K562 (cell line): Measurements from ENCODE around the gene AGPAT1. TPM values are rescaled to one million over a fixed set of nuclear protein-coding genes. Genes with fewer than 3 reads are reported as not detected.

Source experiments
- AFF4 ChIP-seq: sonication (generic); formaldehyde crosslinking; IDR thresholded peaks from 2 replicates; pipeline ENCODE4 v1.8.0; 2023; ENCODE audit warnings: mild to moderate bottlenecking, missing genetic modification reagents
- CAMTA2 ChIP-seq: fragments of 250-450 bp; sonication (Bioruptor Pico); conservative IDR thresholded peaks from 2 replicates; pipeline ENCODE4 v1.5.1; 2022
- ETS2 ChIP-seq: IDR thresholded peaks from 2 replicates; pipeline ENCODE4 v1.6.1; 2016; ENCODE audit warnings: borderline replicate concordance, missing genetic modification characterization, mild to moderate bottlenecking, moderate library complexity, missing compliant biosample characterization; ENCODE audit not compliant: poor library complexity, severe bottlenecking
- HDAC1 ChIP-seq, 2 experiments: fragments of 450-650 bp; IDR thresholded peaks; 2 replicates each; pipeline ENCODE4 v1.6.1; 2016 to 2017; ENCODE audit warnings: inconsistent platforms in 1 of 2, mild to moderate bottlenecking in 1 of 2, moderate library complexity in 1 of 2
- HMBOX1 ChIP-seq: sonication (generic); IDR thresholded peaks from 2 replicates; pipeline ENCODE4 v1.6.1; 2016
- HNRNPH1 ChIP-seq: fragments of 200-400 bp; formaldehyde crosslinking; optimal IDR thresholded peaks from 2 replicates; pipeline ENCODE3; 2017; ENCODE audit warnings: low read depth, mild to moderate bottlenecking, low read length, moderate library complexity
- MYNN ChIP-seq, 2 experiments: sonication (generic); formaldehyde crosslinking in 1 of 2; IDR thresholded peaks; 2 replicates each; pipeline versions ENCODE4 v1.5.0 to v1.6.1; 2016 to 2020; ENCODE audit warnings: antibody characterized with exemption in 1 of 2, missing genetic modification reagents in 1 of 2
- PHTF2 ChIP-seq: fragments of 250-450 bp; sonication (Bioruptor Pico); IDR thresholded peaks from 2 replicates; pipeline ENCODE4 v1.5.0; 2021; ENCODE audit warnings: mild to moderate bottlenecking
- PTRF ChIP-seq: fragments of 450-650 bp; IDR thresholded peaks from 2 replicates; pipeline ENCODE4 v1.6.1; 2016; ENCODE audit warnings: mild to moderate bottlenecking, missing genetic modification characterization, missing compliant biosample characterization
- RBBP5 ChIP-seq: fragments of 200-600 bp; sonication (generic); IDR thresholded peaks from 2 replicates; pipeline ENCODE4 v1.6.1; 2012; ENCODE audit warnings: borderline replicate concordance, mild to moderate bottlenecking, low read length, control low read depth, inconsistent platforms; ENCODE audit not compliant: insufficient read depth, poor library complexity, severe bottlenecking
- RBM22 ChIP-seq: fragments of 200-400 bp; formaldehyde crosslinking; IDR thresholded peaks from 2 replicates; pipeline ENCODE4 v1.6.1; 2018; ENCODE audit warnings: low read length, low read depth; ENCODE audit not compliant: poor library complexity, severe bottlenecking
- TCF15 ChIP-seq: fragments of 250-450 bp; sonication (Bioruptor Pico); IDR thresholded peaks from 2 replicates; pipeline ENCODE4 v1.8.0; 2022; ENCODE audit warnings: moderate library complexity, mild to moderate bottlenecking, inconsistent platforms
- TCF7L2 ChIP-seq: fragments of 150-350 bp; IDR thresholded peaks from 2 replicates; pipeline ENCODE4 v1.6.1; 2016; ENCODE audit warnings: low read depth, mild to moderate bottlenecking, low read length, moderate library complexity
- TEAD4 ChIP-seq, 2 experiments: sonication (generic) in 1 of 2; formaldehyde crosslinking in 1 of 2; IDR thresholded peaks; 2 replicates each; pipeline versions ENCODE4 v1.6.1 to v1.8.0; 2012 to 2022; ENCODE audit warnings: borderline replicate concordance in 1 of 2, inconsistent platforms in 1 of 2, low read length in 1 of 2, mild to moderate bottlenecking in 1 of 2, missing genetic modification reagents in 1 of 2
- THRA ChIP-seq: fragments of 450-650 bp; IDR thresholded peaks from 2 replicates; pipeline ENCODE4 v1.6.1; 2017; ENCODE audit warnings: mild to moderate bottlenecking, moderate library complexity
- ZNF133 ChIP-seq: fragments of 250-450 bp; sonication (Bioruptor Pico); IDR thresholded peaks from 2 replicates; pipeline ENCODE4 v1.4.0; 2020; ENCODE audit warnings: mild to moderate bottlenecking
- ZNF253 ChIP-seq: fragments of 250-450 bp; sonication (Bioruptor Pico); conservative IDR thresholded peaks from 2 replicates; pipeline ENCODE4 v1.6.1; 2021; ENCODE audit warnings: mild to moderate bottlenecking
- ZNF511 ChIP-seq: sonication (generic); formaldehyde crosslinking; IDR thresholded peaks from 2 replicates; pipeline ENCODE4 v1.8.0; 2022; ENCODE audit warnings: mild to moderate bottlenecking, missing genetic modification reagents
- polyA plus RNA-seq, 8 experiments: library from polyadenylated mRNA; depleted of rRNA in 4 of 8; stranded (reverse) in 5 of 8; unstranded in 3 of 8; fragments of >200 nt; fragmentation: Nextera tagmentation in 2 of 8; fragmentation: Illumina TruSeq in 1 of 8; extraction: Ambion mirVana in 2 of 8; extraction: Trizol in 1 of 8; gene quantifications; 2 replicates each; pipeline versions ENCODE4 v1.2.1 to v1.2.3, GENCODE V29; 2011 to 2014; ENCODE audit warnings: inconsistent platforms in 1 of 8, missing spikeins in 1 of 8
- total RNA-seq, 7 experiments: library from RNA; depleted of rRNA in 6 of 7; stranded (reverse); fragments of >200 nt in 6 of 7; fragmentation: Illumina TruSeq in 2 of 7; extraction: Trizol in 2 of 7; gene quantifications; 2 replicates each; pipeline versions ENCODE4 v1.2.1 to v1.2.3, GENCODE V29; 2011 to 2021; ENCODE audit warnings: low replicate concordance in 1 of 7

Gene AGPAT1
- total and polyA plus RNA-seq, 9 of the 15 experiments (the other 6 are each of a cell fraction or from before 2014, with no cell fraction given), result 37.9 to 176 (median 69.4) TPM

GRCh38 chr6:32167154-32167760, 8.6 kb downstream of the AGPAT1 start (continued):
- TF ChIP-seq AFF4 (CRISPR knock-in tag) (no peak), ZNF253 (CRISPR knock-in tag) (no peak), HMBOX1 (no peak), RBBP5 (peak; percentile 7), PHTF2 (CRISPR knock-in tag) (no peak), ZNF133 (CRISPR knock-in tag) (no peak), ETS2 (tag) (no peak), MYNN (IDR thresholded peaks at IDR 0.05) (0 out of 2 replicates have a peak, but pooled peaks have one; percentile 2), MYNN (CRISPR knock-in tag; IDR thresholded peaks at IDR 0.05) (no peak), TCF15 (CRISPR knock-in tag) (peak; percentile 30; the same call in 1 of the 2 replicates), HDAC1 (IDR thresholded peaks at IDR 0.05) (no peak), HNRNPH1 (no peak), ZNF511 (CRISPR knock-in tag) (0 out of 2 replicates have a peak, but pooled peaks have one; percentile 44), TCF7L2 (no peak), CAMTA2 (CRISPR knock-in tag) (0 out of 2 replicates have a peak, but pooled peaks have one; percentile 17), THRA (no peak), TEAD4 (IDR thresholded peaks at IDR 0.05; ENCODE audit: low read length) (no peak), TEAD4 (CRISPR knock-in tag; IDR thresholded peaks at IDR 0.05; ENCODE audit: borderline replicate concordance) (peak; percentile 67; the same call in 1 of the 2 replicates), RBM22 (peak; percentile 38), PTRF (tag) (0 out of 2 replicates have a peak, but pooled peaks have one; percentile 19)
